Left ventricle myocardium inferior (tissue), 1 donor: ENCODE data around the gene HCK. TPM values are rescaled to one million over a fixed set of nuclear protein-coding genes. Genes with fewer than 3 reads are reported as not detected.

Source experiments
- DNase-seq: peaks from one replicate; pipeline ENCODE4 v3.0.0-alpha.2; 2020
- H3K27ac ChIP-seq: fragments of 200-600 bp; replicated peaks from 2 replicates; pipeline ENCODE4 v1.8.0; 2021
- H3K27me3 ChIP-seq: fragments of 200-600 bp; 2 replicates; pipeline ENCODE4 v1.8.0; 2021; ENCODE audit warnings: low read depth
- H3K36me3 ChIP-seq: fragments of 200-600 bp; 2 replicates; pipeline ENCODE4 v1.8.0; 2021
- H3K4me1 ChIP-seq: fragments of 200-600 bp; 2 replicates; pipeline ENCODE4 v1.8.0; 2021
- H3K4me3 ChIP-seq: fragments of 200-600 bp; 2 replicates; pipeline ENCODE4 v1.8.0; 2021; ENCODE audit warnings: mild to moderate bottlenecking, moderate library complexity
- H3K9me3 ChIP-seq: fragments of 200-600 bp; replicated peaks from 2 replicates; pipeline ENCODE4 v1.8.0; 2021
- CTCF ChIP-seq: fragments of 200-600 bp; IDR thresholded peaks from 2 replicates; pipeline ENCODE4 v1.8.0; 2021; ENCODE audit warnings: antibody characterized with exemption, mild to moderate bottlenecking, borderline replicate concordance
- intact Hi-C: fragments of 100-400 bp; cut with micrococcal nuclease; formaldehyde crosslinking; loops from one replicate; pipeline ENCODE4 v1.11.0; 2022
- total RNA-seq: library from RNA; stranded (reverse); fragmentation: NEBNext Ultra II Directional; extraction: Animal tissue kit (Norgen Biotek cat#: 25700); gene quantifications from one replicate; pipeline ENCODE4 v1.2.1, GENCODE V29; 2021
- donor health status: DM: no; HTN: yes; CAD: no; lungs with severe emphysema.

The HCK gene
- total RNA-seq, 1 donor from 2014 or later: 4.3 TPM

GRCh38 chr20:32036252-32036651 lies 15.8 kb upstream of the HCK start:
- peaks cover 44% of the 10 kb centered on the region for H3K27me3 ChIP-seq
- DNase-seq: no peak
- intact Hi-C loops: no loop called here

GRCh38 chr20:32036716-32037485 lies 15.1 kb upstream of the HCK start:
- Histone ChIP-seq H3K4me3 (no peak overlapping the region), H3K27me3 (peaks cover 44% of the 10 kb centered on the region), H3K36me3 (no peaks in the 10 kb centered on the region), H3K9me3 (no peaks in the 10 kb centered on the region), H3K4me1 (peaks cover 17% of the 10 kb centered on the region), H3K27ac (no peak overlapping the region)
- DNase-seq: no peak
- TF ChIP-seq CTCF: no peak
- intact Hi-C loops: no loop called here

More at GRCh38 chr20:32036252-32036651, 15.8 kb upstream of the HCK start:
- H3K9me3 ChIP-seq: no peaks in the 10 kb centered on the region
- no peak overlapping the region for H3K27ac ChIP-seq
- H3K4me3 ChIP-seq: no peak overlapping the region
- TF ChIP-seq CTCF: no peak
- peaks cover 23% of the 10 kb centered on the region for H3K4me1 ChIP-seq
- no peaks in the 10 kb centered on the region for H3K36me3 ChIP-seq

- intact Hi-C loops: no loop called here
- Histone ChIP-seq H3K4me3 (no peak overlapping the region), H3K4me1 (peaks cover 17% of the 10 kb centered on the region), H3K36me3 (no peaks in the 10 kb centered on the region), H3K9me3 (no peaks in the 10 kb centered on the region), H3K27ac (no peak overlapping the region), H3K27me3 (peaks cover 44% of the 10 kb centered on the region)
- no peak for DNase-seq
- TF ChIP-seq CTCF: no peak
These were observed 14.1 kb upstream of the HCK start for GRCh38 chr20:32037929-32038328.

- intact Hi-C loops: no loop called here
- Histone ChIP-seq H3K27ac (peak overlapping the region; percentile 5), H3K27me3 (peaks cover 27% of the 10 kb centered on the region)
These were observed 11.7 kb upstream of the HCK start for GRCh38 chr20:32040142-32040953.

GRCh38 chr20:32045999-32046398 lies 6.0 kb upstream of the HCK start:
- Histone ChIP-seq H3K27me3 (peaks cover 45% of the 10 kb centered on the region), H3K4me1 (no peaks in the 10 kb centered on the region), H3K4me3 (no peak overlapping the region), H3K9me3 (no peaks in the 10 kb centered on the region), H3K36me3 (no peaks in the 10 kb centered on the region), H3K27ac (no peak overlapping the region)
- no peak for DNase-seq
- TF ChIP-seq CTCF: no peak
- intact Hi-C loops: no loop called here

More at GRCh38 chr20:32040142-32040953, 11.7 kb upstream of the HCK start:
- Histone ChIP-seq H3K9me3 (no peaks in the 10 kb centered on the region), H3K4me1 (peaks cover 1% of the 10 kb centered on the region), H3K4me3 (no peak overlapping the region), H3K36me3 (no peaks in the 10 kb centered on the region)
- peak; percentile 48 for DNase-seq
- no peak for TF ChIP-seq CTCF
